Activated CD8-positive, alpha-beta memory T cell treated with anti-CD3 and anti-CD28 coated beads, Interleukin-2, amount 50 U/mL, for 24 hours (primary cell): ENCODE results near the gene EN2.

Experiments used
- DNase-seq: peaks from one replicate; pipeline ENCODE4 v3.0.0-alpha.2; 2020; ENCODE audit errors: extremely low read depth

Gene EN2

DNA sequence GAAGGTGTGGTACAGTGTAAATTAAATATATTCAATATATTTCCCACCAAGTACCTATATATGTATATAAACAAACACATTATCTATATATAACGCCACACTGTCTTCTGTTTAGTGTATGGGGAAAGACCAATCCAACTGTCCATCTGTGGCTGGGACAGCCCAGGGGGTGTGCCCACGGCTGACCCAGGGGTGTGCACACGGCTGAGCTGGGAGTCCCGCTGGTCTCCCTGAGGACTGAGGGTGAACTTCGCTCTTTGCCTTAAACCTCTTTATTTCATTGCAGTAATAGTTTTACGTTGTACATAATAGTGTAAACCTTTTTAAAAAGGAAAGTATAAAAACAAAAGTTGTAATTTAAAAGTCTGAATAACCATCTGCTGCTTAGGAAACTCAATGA lies 6.3 kb downstream of the EN2 start:
- DNase-seq, result no peak

DNA sequence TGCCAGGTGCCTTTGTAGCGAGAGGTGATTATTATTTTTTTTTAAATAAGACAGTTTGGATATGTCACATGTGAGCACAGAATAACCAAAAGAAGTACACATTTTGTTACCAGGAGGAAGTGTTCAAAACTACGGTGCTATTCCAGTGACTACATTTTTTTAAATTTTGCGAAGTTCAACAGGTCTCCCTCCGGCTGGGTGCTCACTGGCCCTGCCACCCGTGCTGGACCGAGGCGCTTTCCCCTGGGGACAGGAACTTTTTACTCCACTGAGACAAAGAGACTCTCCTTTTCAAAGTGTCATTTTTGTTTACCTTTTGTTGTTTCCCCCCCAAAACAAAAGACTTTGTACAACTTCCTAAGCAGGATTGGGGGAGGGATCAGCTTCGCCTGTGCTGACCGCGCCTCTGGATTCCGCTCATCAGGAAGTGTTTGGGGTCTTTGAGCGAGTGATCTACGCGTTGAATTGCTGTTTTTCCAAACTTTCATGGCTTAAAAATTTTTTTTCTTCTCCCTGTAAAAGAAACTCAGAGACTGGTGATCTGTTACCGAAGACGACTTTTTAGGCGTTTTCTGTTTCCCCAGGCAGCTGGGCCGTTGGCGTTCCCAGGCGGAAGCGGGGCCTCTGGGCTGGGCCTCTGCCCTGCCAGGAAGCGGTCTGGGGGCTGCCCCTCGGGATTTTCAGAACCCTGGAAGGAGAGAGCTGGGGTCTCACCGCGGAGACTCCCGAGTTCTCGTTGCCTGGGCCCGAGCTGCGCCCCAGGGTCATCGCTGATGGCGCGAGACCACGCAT lies 7.2 kb downstream of the EN2 start:
- DNase-seq, result no peak

- DNase-seq, result no peak
Observed at GRCh38 chr7:155465761-155466141, 7.8 kb downstream of the EN2 start.

DNA sequence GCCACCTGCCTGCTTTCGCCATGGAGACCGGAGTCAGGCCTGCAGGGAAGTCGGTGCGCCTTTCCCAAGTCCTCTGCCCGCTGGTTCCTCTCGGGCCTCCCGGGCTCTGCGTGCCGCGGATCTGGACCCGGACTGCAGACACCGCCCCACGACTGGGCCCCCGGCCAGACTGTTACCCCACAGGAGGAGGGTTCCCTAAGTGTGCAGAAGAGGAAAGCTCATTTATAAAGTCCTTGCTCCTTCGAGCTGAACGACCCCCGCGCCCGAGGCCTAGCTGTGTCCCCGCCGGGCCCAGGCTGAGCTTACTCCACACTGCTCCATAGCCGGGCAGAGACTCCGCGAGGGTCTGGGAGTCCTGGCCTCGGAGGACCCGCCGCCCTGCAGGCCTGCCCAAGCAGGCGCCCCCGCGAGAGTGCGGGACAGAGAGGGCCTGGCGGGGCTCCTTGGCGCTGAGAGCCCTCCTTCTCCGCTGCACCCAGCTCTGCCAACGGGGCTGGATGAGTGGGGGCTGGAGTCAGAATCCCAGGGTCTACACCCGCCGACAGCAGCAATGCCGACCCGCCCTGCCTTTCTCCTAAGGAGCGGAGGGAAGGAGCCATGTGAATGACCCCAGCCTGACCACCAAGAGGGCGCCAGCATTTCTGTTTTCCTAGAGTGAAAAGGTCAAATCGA lies 8.3 kb downstream of the EN2 start:
- DNase-seq, result no peak

DNA sequence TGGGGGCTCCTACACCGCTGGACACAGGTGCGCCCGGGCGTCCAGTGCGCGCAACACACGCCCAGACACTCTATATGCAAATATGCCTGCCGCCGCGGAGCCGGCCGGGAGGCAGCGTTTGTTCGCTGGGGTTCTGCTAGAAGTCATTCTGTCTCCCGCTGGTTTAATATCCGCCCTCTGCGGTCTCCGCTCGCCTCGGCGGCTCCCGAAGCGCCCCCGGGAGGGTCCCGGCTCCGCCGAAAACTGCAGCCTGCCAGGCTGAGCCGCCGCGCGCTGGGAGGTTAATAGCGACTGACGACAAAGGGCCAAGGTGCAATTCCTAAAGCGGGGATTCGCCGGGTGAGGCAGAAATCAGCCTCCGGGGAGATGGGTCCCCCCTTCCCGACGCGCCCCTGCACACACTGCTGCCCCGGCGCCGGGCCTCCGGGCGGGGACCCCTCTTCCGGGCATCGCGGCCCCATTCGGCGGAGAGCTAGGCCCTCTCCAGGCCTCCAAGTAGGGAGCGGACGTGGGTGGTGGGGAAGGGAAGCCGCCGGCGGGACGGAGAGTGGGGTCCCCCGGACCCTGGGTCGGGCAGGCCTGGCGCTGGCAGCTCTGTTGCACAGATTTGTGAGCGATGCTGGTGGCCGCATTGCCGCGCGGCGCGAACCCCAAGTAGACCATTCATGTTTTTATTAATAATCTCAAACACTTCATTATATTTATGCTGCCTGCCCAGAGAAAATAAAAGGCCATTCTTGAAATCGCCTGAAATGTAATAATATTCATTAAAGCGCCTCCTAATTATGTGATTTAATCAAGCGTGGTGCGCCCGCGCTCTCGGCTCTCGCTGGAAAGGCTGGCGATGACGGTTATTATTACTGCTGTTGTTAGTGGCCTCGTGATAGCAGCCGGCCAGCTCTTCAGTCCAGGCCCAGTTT lies 9.1 kb downstream of the EN2 start:
- DNase-seq, result no peak

DNA sequence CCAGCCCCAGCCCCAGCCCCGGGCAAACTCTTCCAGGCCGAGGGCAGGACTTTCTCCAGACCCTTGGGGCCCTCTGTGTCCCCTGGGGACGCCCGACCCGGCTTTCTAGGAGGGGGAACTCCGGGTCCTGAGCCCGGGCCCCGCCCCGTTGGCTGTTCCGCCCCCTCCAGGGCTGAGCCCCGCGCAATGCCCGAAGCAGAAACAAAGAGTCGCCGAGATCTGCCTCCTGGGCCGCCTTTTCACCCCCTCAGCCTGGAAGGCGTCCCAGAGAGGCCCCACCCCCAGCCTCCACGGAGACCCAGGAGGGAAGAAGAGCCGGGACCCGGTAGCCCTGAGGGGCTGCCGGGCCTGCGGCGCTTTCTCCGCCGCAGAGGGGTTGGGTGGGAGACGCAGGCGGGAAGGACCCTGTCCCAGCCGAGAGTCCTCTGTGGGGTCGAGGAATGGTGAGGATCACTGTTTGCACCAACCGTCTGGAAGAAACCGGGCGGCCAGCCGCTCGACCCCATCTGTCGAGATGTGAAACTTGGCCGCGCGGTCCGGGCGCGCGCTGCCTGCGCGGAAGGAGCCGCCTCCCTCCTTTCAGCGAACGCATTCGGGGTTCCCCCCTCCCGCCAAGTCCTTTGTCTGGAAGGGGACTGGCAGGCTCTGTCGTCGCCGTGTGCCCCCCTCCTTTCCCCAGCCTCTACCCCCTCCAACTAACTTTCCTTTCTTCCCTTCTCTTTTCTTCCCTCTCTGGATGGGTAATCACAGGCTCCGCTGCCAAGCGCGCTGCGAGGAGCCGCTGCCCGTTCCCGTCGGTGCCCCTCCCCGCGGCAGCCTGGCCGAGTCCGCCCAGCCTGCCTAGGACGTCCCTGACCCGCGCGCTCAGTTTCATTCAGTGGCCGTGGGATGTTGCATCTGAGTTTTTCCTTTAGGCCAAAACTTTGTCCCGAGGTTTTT lies 10.2 kb downstream of the EN2 start:
- no peak for DNase-seq

DNA sequence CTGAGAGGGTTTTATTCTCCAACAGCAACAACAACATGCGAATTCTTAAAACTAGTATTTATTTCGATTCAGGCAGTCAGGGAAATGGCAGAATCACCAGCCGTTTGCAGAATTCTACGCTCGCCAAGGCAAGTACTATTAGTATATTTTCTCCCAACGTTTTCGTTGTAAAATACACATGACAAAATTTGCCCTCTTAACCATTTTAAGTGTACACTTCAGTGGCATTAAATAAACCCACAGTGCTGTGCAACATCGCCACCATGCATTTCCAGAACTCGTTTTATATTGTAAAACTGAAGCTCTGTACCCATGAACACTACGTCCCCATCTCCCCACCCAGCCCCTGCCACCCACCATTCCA lies 10.8 kb downstream of the EN2 start:
- DNase-seq, result no peak

DNA sequence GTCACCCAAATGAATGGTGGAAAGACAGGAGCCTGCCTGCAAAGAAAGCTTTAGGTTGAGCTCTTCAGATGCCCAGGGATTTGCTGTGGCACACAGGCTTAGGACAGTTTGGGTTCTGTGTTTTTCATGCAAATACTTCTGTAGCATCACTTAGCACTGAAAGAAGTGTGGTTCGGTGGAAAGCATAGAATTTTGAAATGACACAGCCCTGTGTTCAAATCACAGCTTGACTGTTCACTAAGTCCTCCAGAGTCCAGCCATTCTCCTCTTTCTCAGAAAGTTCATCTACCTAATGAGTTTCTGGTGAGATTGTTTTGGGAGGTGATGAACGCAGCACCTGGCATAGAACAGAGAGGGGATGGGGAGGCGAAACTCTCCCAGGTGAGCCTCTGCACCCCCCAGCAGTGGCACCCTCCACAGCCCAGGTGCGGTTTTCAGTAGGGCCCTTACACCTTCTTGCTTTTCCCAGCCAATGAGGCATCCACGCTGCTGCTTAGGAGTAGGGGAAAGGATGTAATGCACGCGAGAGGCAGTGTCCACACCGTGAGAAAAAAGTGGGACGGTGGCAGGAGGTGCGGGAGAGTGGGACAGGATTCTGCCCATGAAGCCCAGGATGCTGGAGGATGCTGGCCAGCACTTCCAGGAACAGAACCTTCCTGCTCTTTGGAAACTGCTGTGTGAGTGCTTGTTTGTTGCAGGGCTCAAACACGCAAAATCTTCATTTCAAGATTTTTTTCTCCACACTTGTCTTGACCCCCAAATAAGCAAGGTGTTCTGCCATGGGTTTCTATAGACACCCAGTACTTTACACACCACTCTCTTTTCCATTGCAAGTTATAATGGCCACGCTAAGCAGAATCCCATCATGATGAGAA lies 11.6 kb downstream of the EN2 start:
- no peak for DNase-seq

DNA sequence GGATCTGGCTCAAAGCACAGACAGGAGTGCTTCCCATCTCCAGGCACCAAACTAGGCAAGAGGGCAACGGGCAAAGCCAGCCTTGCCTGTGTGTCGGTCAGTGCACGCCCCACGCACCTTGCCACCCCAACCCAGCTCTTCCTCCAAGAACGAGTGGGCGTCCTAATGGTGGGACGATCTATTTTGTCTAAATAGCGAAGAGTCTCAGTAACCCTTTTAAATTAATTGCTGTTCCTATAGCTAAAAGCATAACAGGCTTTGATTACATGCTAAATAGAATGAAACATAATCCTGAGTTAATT lies 12.2 kb downstream of the EN2 start:
- no peak for DNase-seq

- DNase-seq, result no peak
Observed at GRCh38 chr7:155470686-155471638, 13.0 kb downstream of the EN2 start.

GRCh38 chr7:155471718-155472117 lies 13.8 kb downstream of the EN2 start:
- DNase-seq, result no peak

DNA sequence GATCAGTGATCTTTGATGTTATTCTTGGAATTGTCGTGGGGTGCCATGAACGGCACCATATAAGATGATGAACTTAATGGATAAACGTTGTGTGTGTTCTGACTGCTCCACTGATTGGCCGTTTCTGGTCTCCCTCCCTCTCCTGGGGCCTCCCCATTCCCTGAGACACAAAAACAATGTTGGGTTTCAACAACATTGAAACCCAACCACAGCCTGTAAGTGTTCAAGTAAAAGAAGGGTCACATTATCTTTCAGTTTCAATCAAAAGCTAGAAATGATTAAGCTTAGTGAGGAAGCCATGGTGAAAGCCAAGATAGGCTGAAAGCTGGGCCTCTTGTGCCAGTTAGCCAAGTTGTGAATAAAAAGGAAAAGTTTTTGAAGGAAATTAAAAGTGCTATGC lies 19.5 kb downstream of the EN2 start:
- no peak for DNase-seq

DNA sequence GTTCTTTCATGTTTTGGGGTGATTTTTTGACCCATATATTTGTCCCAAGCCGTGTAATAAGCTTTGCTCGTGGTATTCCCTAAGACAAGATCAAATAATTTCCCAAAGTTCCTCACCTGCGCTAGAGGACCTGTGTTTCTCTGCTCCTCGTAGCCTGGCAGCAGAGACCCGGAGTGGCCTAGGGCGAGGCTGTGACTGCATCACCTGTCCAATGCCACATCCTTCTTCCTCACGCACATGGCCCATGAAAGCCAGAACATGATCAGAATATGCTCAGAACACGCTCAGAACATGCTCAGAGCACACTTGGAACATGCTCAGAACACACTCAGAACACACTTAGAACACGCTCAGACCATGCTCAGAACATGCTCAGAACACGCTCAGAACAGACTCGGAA lies 23.8 kb downstream of the EN2 start:
- no peak for DNase-seq

DNA sequence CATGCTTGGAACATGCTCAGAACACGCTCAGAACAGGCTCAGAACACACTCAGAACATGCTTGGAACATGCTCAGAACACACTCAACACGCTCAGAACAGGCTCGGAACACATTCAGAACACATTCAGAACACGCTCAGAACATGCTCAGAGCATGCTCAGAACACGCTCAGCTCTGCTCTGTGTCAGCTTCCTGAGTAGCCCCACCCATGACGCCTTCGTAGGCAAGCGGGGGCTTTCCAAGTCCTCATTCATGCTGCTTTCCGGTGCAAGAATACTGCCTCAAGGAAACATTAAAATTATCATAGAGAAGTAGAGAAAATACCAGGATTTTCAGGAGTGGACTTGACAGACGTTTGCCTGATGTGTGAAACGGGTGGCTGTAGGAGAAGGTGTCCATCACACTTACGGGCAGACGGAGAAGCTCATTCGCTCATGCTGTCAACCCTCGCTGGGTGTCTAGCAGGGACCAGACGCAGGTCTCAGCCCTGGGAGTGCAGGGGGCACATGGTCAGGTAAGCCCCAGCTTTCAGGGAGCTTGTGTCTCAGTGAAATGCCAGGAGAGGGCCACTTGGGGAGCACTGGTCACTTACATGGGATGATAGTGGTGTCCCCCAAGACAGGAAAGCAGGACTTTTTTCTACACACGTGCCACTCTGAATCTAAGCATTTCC lies 24.7 kb downstream of the EN2 start:
- DNase-seq, result no peak

GRCh38 chr7:155483245-155483644 lies 25.3 kb downstream of the EN2 start:
- no peak for DNase-seq

DNA sequence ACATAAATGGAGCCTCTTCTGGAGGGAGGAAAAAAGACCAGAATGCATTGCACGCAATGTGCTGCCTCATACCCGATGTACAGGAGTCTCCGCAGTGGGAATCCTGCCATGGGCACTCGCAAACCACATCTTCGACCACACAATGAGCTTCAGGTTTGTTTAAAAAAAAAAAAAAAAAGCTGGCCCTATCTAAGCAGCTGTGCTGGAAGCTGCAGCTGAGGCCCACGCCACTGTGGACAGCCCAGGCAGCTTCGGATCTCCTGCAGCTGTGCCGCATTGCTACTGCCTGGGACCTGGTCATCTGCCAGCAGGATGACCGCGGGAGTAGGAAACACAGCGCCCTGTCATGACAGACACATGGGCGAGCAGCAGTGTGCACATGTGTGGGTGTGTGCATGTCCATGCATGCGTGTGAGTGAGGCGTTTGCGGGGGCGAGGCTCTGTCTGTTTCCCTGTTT lies 26.0 kb downstream of the EN2 start:
- no peak for DNase-seq

GRCh38 chr7:155484483-155485399 lies 26.8 kb downstream of the EN2 start:
- DNase-seq, result no peak
